T-cell (primary cell): ENCODE data around the gene SLCO1B1. TPM values are rescaled to one million over a fixed set of nuclear protein-coding genes. Genes with fewer than 3 reads are reported as not detected.
"Not testable (repeated sequence)": the region's sequence is repeated elsewhere in the genome, so short reads cannot be mapped to it uniquely, and the experiment has no call there.

Experiments used
- ATAC-seq, 4 experiments: fragments of 200-7000 bp in 3 of 4; fragments of 150-1000 bp in 1 of 4; cut with Tn5 transposase; replicated peaks in 1 of 4; 1 replicate in 3 of 4; 2 replicates in 1 of 4; pipeline ENCODE4 v1.10.0; 2021; ENCODE audit warnings: moderate library complexity in 3 of 4, mild to moderate bottlenecking in 2 of 4, moderate number of reproducible peaks in 1 of 4
- CTCF ChIA-PET, 2 donors: fragments of 300-600 bp; sonication (Branson Sonifier 250); formaldehyde crosslinking; loops; one replicate each; lab custom pipeline; 2022; ENCODE audit warnings: antibody characterized with exemption in 2 of 2; lab: Charles Lee
- POLR2A ChIA-PET, 2 donors: fragments of 300-600 bp; sonication (Branson Sonifier 250); formaldehyde crosslinking; loops; one replicate each; lab custom pipeline; 2022; ENCODE audit warnings: antibody characterized with exemption in 2 of 2; lab: Charles Lee
- DNase-seq, 35 experiments: peaks; one replicate each; pipeline versions ENCODE4 v3.0.0 to v3.0.0-alpha.2; 2013 to 2023
- H3K27ac ChIP-seq: one replicate; pipeline ENCODE4 v1.5.1; 2013; ENCODE audit warnings: low read length
- H3K27me3 ChIP-seq, 2 experiments: replicated peaks in 1 of 2; 1 replicate in 1 of 2; 2 replicates in 1 of 2; pipeline versions ENCODE4 v1.6.1 to v1.7.0; 2013; ENCODE audit warnings: low read length in 1 of 2, mixed read lengths in 1 of 2; ENCODE audit not compliant: control insufficient read depth in 2 of 2, insufficient read depth in 2 of 2; ENCODE audit errors: extremely low read depth in 1 of 2
- H3K36me3 ChIP-seq, 2 donors: 1 replicate in 1 of 2; 2 replicates in 1 of 2; pipeline versions ENCODE4 v1.6.1 to v1.7.0; 2013; ENCODE audit warnings: low read length in 1 of 2; ENCODE audit not compliant: control insufficient read depth in 2 of 2, insufficient read depth in 1 of 2; ENCODE audit errors: extremely low read depth in 1 of 2
- H3K4me1 ChIP-seq, 2 experiments: 1 replicate in 1 of 2; 2 replicates in 1 of 2; pipeline versions ENCODE4 v1.6.1 to v1.7.0; 2013; ENCODE audit warnings: low read length in 2 of 2, mixed read lengths in 1 of 2; ENCODE audit not compliant: insufficient read depth in 2 of 2, control insufficient read depth in 1 of 2; ENCODE audit errors: extremely low read depth in 1 of 2
- H3K4me3 ChIP-seq, 2 donors: 1 replicate in 1 of 2; 2 replicates in 1 of 2; pipeline versions ENCODE4 v1.5.1 to v1.7.0; 2013; ENCODE audit warnings: mild to moderate bottlenecking in 2 of 2, low read length in 1 of 2, moderate library complexity in 1 of 2; ENCODE audit not compliant: control insufficient read depth in 1 of 2; ENCODE audit errors: extremely low read depth in 1 of 2
- H3K9me3 ChIP-seq: 2 replicates; pipeline ENCODE4 v1.7.0; 2013
- H3K27ac Mint-ChIP-seq, 2 donors: one replicate each; pipeline ENCODE4 v1.8.0; 2020 to 2021; ENCODE audit warnings: mild to moderate bottlenecking in 2 of 2, mixed read lengths in 2 of 2
- H3K27me3 Mint-ChIP-seq, 2 donors: one replicate each; pipeline ENCODE4 v1.8.0; 2021 to 2022; ENCODE audit warnings: mixed read lengths in 2 of 2
- H3K36me3 Mint-ChIP-seq: one replicate; pipeline ENCODE4 v1.8.0; 2021; ENCODE audit warnings: mixed read lengths
- H3K4me1 Mint-ChIP-seq, 3 donors: one replicate each; pipeline ENCODE4 v1.8.0; 2020 to 2022; ENCODE audit warnings: mixed read lengths in 3 of 3, mild to moderate bottlenecking in 1 of 3
- H3K4me3 Mint-ChIP-seq, 3 donors: one replicate each; pipeline ENCODE4 v1.8.0; 2020 to 2022; ENCODE audit warnings: mild to moderate bottlenecking in 3 of 3, mixed read lengths in 3 of 3, moderate library complexity in 3 of 3
- H3K9me3 Mint-ChIP-seq, 3 donors: one replicate each; pipeline ENCODE4 v1.8.0; 2020 to 2022; ENCODE audit warnings: mixed read lengths in 3 of 3
- WGBS: methylation state at CpG from one replicate; pipeline ENCODE4 v1.1.5; 2013; ENCODE audit warnings: missing lambda C conversion rate; ENCODE audit not compliant: insufficient coverage; 5-methylcytosine and 5-hydroxymethylcytosine counted together
- total RNA-seq, 35 experiments: library from RNA in 6 of 35; stranded (reverse) in 6 of 35; fragments of 120-200 nt in 1 of 35; gene quantifications; one replicate each; pipeline versions ENCODE4 v1.2.1 to v1.2.4 and lab custom pipeline; 2013 to 2026

The SLCO1B1 gene, protein sequence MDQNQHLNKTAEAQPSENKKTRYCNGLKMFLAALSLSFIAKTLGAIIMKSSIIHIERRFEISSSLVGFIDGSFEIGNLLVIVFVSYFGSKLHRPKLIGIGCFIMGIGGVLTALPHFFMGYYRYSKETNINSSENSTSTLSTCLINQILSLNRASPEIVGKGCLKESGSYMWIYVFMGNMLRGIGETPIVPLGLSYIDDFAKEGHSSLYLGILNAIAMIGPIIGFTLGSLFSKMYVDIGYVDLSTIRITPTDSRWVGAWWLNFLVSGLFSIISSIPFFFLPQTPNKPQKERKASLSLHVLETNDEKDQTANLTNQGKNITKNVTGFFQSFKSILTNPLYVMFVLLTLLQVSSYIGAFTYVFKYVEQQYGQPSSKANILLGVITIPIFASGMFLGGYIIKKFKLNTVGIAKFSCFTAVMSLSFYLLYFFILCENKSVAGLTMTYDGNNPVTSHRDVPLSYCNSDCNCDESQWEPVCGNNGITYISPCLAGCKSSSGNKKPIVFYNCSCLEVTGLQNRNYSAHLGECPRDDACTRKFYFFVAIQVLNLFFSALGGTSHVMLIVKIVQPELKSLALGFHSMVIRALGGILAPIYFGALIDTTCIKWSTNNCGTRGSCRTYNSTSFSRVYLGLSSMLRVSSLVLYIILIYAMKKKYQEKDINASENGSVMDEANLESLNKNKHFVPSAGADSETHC
- total RNA-seq (under 1 TPM in 1 of 5 donors, not detected in 4; 0.12 TPM), total RNA-seq (lab: John Stamatoyannopoulos, UW) (0 to 0.06 (median 0) reads per million in 29 experiments)
- total RNA-seq (2013) = not detected

DNA sequence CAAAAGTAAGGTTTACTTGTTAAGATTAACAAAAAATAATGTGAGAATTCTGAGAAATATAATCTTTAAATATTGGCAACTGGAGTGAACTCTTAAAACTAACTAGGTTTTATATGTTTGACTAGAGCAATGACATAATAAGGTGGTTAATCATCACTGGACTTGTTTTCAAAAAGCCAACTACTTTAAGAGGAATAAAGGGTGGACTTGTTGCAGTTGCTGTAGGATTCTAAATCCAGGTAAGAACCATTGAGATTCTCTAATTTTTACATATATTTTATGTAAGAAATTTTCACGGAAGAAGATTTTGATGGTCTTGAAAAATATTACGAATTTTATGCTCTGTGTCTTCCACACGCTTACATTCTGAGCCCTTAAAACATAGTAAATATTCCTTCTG is at the start of gene SLCO1B1:
Gene SLCO1B1 (plus strand): TSS at position 197 of the 400 bp plus-strand sequence. CDS start 10,381 bp downstream, outside the sequence.
- H3K4me3 ChIP-seq = no peak within 1 kb of the TSS
- no peaks in the 10 kb centered on the region for H3K9me3 Mint-ChIP-seq
- no peaks in the 10 kb centered on the region for H3K27me3 Mint-ChIP-seq
- no peak for DNase-seq
- H3K4me1 Mint-ChIP-seq = no peaks in the 10 kb centered on the region
- H3K4me1 ChIP-seq = no peaks in the 10 kb centered on the region
- no peak for ATAC-seq
- H3K27ac Mint-ChIP-seq = no peak within 1 kb of the TSS
- H3K4me3 Mint-ChIP-seq = no peak within 1 kb of the TSS
- H3K36me3 Mint-ChIP-seq = no peaks in the 10 kb centered on the region
- no peak within 1 kb of the TSS for H3K27ac ChIP-seq
- H3K9me3 ChIP-seq = no peaks in the 10 kb centered on the region
- POLR2A ChIA-PET = no interaction called here
- H3K36me3 ChIP-seq = no peaks in the 10 kb centered on the region
- H3K27me3 ChIP-seq = no peaks in the 10 kb centered on the region
- CTCF ChIA-PET = no interaction called here
- WGBS = no CpG with 5 or more reads among the region's 3 CpGs

DNA sequence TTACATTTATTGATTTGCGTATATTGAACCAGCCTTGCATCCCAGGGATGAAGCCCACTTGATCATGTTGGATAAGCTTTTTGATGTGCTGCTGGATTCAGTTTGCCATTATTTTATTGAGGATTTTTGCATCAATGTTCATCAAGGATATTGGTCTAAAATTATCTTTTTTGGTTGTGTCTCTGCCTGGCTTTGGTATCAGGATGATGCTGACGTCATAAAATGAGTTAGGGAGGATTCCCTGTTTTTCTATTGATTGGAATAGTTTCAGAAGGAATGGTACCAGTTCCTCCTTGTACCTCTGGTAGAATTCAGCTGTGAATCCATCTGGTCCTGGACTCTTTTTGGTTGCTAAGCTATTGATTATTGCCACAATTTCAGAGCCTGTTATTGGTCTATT is 46.2 kb upstream of the SLCO1B1 start:
- H3K4me1 ChIP-seq, H3K36me3 ChIP-seq, H3K27ac ChIP-seq, CTCF ChIA-PET, H3K36me3 Mint-ChIP-seq, H3K4me3 ChIP-seq, DNase-seq, ATAC-seq, H3K27me3 Mint-ChIP-seq, H3K4me3 Mint-ChIP-seq, H3K4me1 Mint-ChIP-seq, H3K27ac Mint-ChIP-seq, H3K9me3 ChIP-seq, H3K27me3 ChIP-seq: not testable (repeated sequence)
- peaks cover 0 to 16% (median 9%) of the 10 kb centered on the region in 3 donors for H3K9me3 Mint-ChIP-seq
- no CpG with 5 or more reads among the region's 2 CpGs for WGBS
- POLR2A ChIA-PET = interaction anchor here in 1 of 2 donors (0.6 kb wide), 1 partner anchor 32 kb away, joined by 3 read pairs; no protein-coding TSS in a partner anchor

DNA sequence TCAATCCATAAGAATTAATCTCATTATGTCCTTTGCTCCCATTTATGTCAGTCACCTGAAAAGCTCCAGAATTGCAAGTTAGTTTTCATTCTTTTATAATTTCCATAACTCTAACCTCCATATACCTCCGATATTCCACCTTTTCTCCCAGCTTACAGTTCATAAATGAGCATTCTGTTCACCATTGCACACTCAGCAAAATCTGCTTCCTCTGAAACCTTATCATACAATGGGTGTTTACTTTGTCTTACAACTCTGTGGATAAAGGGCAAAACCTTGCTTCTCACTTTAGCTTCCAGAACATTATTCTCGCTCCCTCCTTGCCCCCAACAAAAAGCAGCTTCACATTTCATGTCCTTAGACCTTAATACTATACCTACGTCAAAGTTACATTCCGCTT is 19.3 kb upstream of the SLCO1B1 start:
- Mint-ChIP-seq H3K4me1 (no peaks in the 10 kb centered on the region), H3K36me3 (no peaks in the 10 kb centered on the region), H3K9me3 (peaks cover 0 to 2% (median 0%) of the 10 kb centered on the region in 3 donors), H3K27ac (no peak overlapping the region), H3K4me3 (no peak overlapping the region), H3K27me3 (no peaks in the 10 kb centered on the region)
- no peak overlapping the region for H3K4me3 ChIP-seq
- CTCF ChIA-PET = no interaction called here
- DNase-seq (no peak), ATAC-seq (no peak)
- no peaks in the 10 kb centered on the region for H3K9me3 ChIP-seq
- WGBS = 79% methylated on average over 3 of the region's 4 CpGs
- no peaks in the 10 kb centered on the region for H3K27me3 ChIP-seq
- H3K36me3 ChIP-seq = no peaks in the 10 kb centered on the region
- no peaks in the 10 kb centered on the region for H3K4me1 ChIP-seq
- H3K27ac ChIP-seq = no peak overlapping the region
- POLR2A ChIA-PET = no interaction called here

DNA sequence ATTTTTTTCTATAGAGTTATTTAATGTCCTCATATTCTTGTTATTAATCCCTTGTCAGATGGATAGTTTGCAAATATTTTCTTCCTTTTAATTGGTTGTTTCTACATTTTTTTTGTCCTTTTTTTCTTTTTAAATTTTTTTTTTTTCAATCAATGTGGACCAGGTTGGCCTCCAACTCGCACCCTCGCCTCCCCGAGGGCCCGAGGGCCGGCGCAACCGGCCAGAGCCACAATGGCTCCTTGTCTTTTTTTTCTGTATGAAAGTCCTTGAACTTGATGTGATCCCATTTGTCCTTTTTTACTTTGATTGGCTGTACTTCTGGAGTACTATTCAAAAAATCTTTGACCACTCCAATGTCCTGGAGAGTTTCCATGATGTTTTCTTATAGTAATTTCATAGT is 17.7 kb upstream of the SLCO1B1 start:
- Mint-ChIP-seq H3K27me3 (no peaks in the 10 kb centered on the region), H3K4me3 (no peak overlapping the region), H3K4me1 (no peaks in the 10 kb centered on the region), H3K36me3 (no peaks in the 10 kb centered on the region), H3K9me3 (peaks cover 0 to 6% (median 1%) of the 10 kb centered on the region in 3 donors), H3K27ac (no peak overlapping the region)
- ChIA-PET CTCF (no interaction called here), POLR2A (no interaction called here)
- no peaks in the 10 kb centered on the region for H3K9me3 ChIP-seq
- no CpG with 5 or more reads among the region's 7 CpGs for WGBS
- no peaks in the 10 kb centered on the region for H3K27me3 ChIP-seq
- DNase-seq (no peak), ATAC-seq (no peak)
- H3K27ac ChIP-seq = no peak overlapping the region
- H3K4me3 ChIP-seq = no peak overlapping the region
- H3K4me1 ChIP-seq = no peaks in the 10 kb centered on the region
- H3K36me3 ChIP-seq = no peaks in the 10 kb centered on the region

DNA sequence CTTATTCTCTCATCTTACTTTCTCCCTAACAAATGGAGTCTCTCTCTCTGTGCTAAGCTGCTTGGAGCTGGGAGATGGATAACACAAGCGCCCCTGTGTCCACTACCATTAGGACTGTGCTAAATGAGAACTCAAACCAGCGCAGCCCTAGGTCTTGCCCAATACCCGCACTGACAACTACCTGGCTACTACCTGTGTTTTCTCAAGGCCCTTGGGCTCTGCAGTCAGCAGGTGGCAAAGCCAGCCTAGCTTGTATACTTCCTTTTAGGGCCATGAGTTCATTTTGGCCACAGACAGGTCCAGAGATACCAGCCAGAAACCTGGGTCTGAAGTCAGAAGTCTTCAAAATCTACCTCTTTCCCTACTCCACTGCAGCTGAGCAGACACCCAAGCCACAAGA is 13.0 kb upstream of the SLCO1B1 start:
- DNase-seq (no peak), ATAC-seq (no peak)
- POLR2A ChIA-PET = no interaction called here
- Histone ChIP-seq H3K4me1 (no peaks in the 10 kb centered on the region), H3K9me3 (no peaks in the 10 kb centered on the region), H3K36me3 (no peaks in the 10 kb centered on the region), H3K27ac (no peak overlapping the region), H3K27me3 (no peaks in the 10 kb centered on the region), H3K4me3 (no peak overlapping the region)
- Mint-ChIP-seq H3K27ac (no peak overlapping the region), H3K9me3 (peaks cover 0 to 9% (median 6%) of the 10 kb centered on the region in 3 donors), H3K27me3 (no peaks in the 10 kb centered on the region), H3K4me3 (no peak overlapping the region), H3K4me1 (no peaks in the 10 kb centered on the region), H3K36me3 (no peaks in the 10 kb centered on the region)
- CTCF ChIA-PET = no interaction called here
- 89% methylated on average over 3 of the region's 3 CpGs for WGBS

DNA sequence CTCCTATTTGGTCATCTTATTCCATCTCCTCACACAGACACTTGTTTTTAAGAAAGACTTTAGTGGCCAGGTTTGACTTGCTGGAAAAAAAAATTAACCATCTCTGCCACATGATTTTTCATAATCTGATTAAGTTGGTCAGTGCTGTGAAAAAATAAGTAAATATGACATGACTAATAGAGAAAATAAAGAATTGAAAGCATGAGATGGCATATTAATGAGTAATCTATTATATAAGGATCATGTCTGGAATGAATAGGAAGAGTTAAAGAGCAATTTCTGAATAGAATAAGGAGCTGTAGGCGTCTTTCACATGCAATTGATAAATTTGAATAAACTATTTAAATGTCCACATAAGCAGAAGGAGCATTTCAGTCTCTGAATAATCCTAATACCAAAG is 12.2 kb upstream of the SLCO1B1 start:
- Histone ChIP-seq H3K27ac (no peak overlapping the region), H3K27me3 (no peaks in the 10 kb centered on the region), H3K9me3 (no peaks in the 10 kb centered on the region), H3K4me1 (no peaks in the 10 kb centered on the region), H3K36me3 (no peaks in the 10 kb centered on the region), H3K4me3 (no peak overlapping the region)
- POLR2A ChIA-PET = no interaction called here
- DNase-seq (no peak), ATAC-seq (no peak)
- Mint-ChIP-seq H3K4me3 (no peak overlapping the region), H3K36me3 (no peaks in the 10 kb centered on the region), H3K27ac (no peak overlapping the region), H3K9me3 (peaks cover 0 to 9% (median 6%) of the 10 kb centered on the region in 3 donors), H3K4me1 (no peaks in the 10 kb centered on the region), H3K27me3 (no peaks in the 10 kb centered on the region)
- WGBS = no CpG with 5 or more reads among the region's 1 CpG
- CTCF ChIA-PET = no interaction called here
